SU-DHL-6 (cell line): ENCODE data around the gene SUSD3.

Source experiments
- EZH2phosphoT487 ChIP-seq: fragments of 200-600 bp; sonication (generic), shearing (Covaris generic); conservative IDR thresholded peaks from 2 replicates; pipeline ENCODE4 v1.6.1; 2018; ENCODE audit warnings: mild to moderate bottlenecking, antibody characterized with exemption, low read length, moderate library complexity, mixed read lengths
- TF ChIP-seq, protein P1 (sequence below): fragments of 200-600 bp; sonication (generic); IDR thresholded peaks from one replicate; pipeline ENCODE4 v1.5.1; 2017; ENCODE audit warnings: antibody characterized with exemption, mild to moderate bottlenecking, low read length, moderate library complexity; ENCODE audit not compliant: insufficient read depth, poor library complexity, severe bottlenecking

GRCh38 chr9:93117924-93118862 is 59.7 kb downstream of the SUSD3 start:
- TF ChIP-seq, protein P1, sequence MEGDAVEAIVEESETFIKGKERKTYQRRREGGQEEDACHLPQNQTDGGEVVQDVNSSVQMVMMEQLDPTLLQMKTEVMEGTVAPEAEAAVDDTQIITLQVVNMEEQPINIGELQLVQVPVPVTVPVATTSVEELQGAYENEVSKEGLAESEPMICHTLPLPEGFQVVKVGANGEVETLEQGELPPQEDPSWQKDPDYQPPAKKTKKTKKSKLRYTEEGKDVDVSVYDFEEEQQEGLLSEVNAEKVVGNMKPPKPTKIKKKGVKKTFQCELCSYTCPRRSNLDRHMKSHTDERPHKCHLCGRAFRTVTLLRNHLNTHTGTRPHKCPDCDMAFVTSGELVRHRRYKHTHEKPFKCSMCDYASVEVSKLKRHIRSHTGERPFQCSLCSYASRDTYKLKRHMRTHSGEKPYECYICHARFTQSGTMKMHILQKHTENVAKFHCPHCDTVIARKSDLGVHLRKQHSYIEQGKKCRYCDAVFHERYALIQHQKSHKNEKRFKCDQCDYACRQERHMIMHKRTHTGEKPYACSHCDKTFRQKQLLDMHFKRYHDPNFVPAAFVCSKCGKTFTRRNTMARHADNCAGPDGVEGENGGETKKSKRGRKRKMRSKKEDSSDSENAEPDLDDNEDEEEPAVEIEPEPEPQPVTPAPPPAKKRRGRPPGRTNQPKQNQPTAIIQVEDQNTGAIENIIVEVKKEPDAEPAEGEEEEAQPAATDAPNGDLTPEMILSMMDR = no peak
- no peak for TF ChIP-seq EZH2phosphoT487
